GM20431 (cell line): Measurements from ENCODE around the gene RRH.
"Not testable (repeated sequence)": the region's sequence is repeated elsewhere in the genome, so short reads cannot be mapped to it uniquely, and the experiment has no call there.

ENCODE experiments used
- in situ Hi-C: fragments of 300-500 bp; cut with MseI, MboI; formaldehyde crosslinking; loops from one replicate; pipeline ENCODE4 v1.15.0; 2020; ENCODE audit warnings: low sequenced_read_pairs; ENCODE audit not compliant: unreplicated experiment

Gene RRH

GRCh38 chr4:109827672-109828071 lies at the start of gene RRH:
Gene RRH (plus strand): TSS chr4:109827972. CDS start chr4:109828028, 56 bp downstream.
- in situ Hi-C loops: no loop called here

GRCh38 chr4:109782092-109782491 lies 45.7 kb upstream of the RRH start:
- in situ Hi-C loops: not testable (repeated sequence)

GRCh38 chr4:109786846-109787245 lies 40.9 kb upstream of the RRH start:
- in situ Hi-C loops: no loop called here

GRCh38 chr4:109787807-109788206 lies 40.0 kb upstream of the RRH start:
- in situ Hi-C loops: no loop called here

- in situ Hi-C loops: no loop called here
Measured at GRCh38 chr4:109795059-109795458, 32.7 kb upstream of the RRH start.

- in situ Hi-C loops: no loop called here
Measured at GRCh38 chr4:109798866-109799265, 28.9 kb upstream of the RRH start.

- in situ Hi-C loops: loop anchor here (10.0 kb wide), 1 partner anchor 376 kb away; no protein-coding TSS in a partner anchor
Measured at GRCh38 chr4:109801099-109801789, 26.5 kb upstream of the RRH start.

GRCh38 chr4:109801895-109802319 lies 25.9 kb upstream of the RRH start, which contains the start of gene CFI:
Gene CFI (minus strand): TSS chr4:109801999. CDS start chr4:109801971, 28 bp downstream.
- in situ Hi-C loops: loop anchor here (10.0 kb wide), 1 partner anchor 377 kb away; no protein-coding TSS in a partner anchor

GRCh38 chr4:109803924-109804571 lies 23.7 kb upstream of the RRH start:
- in situ Hi-C loops: loop anchor here (10.0 kb wide), 1 partner anchor 379 kb away; no protein-coding TSS in a partner anchor

GRCh38 chr4:109809655-109810054 lies 18.1 kb upstream of the RRH start:
- in situ Hi-C loops: loop anchor here (10.0 kb wide), 1 partner anchor 385 kb away; no protein-coding TSS in a partner anchor

- in situ Hi-C loops: no loop called here
Measured at GRCh38 chr4:109810552-109811387, 17.0 kb upstream of the RRH start.

GRCh38 chr4:109811707-109812106 lies 16.1 kb upstream of the RRH start:
- in situ Hi-C loops: no loop called here

- in situ Hi-C loops: no loop called here
Measured at GRCh38 chr4:109815151-109816081, 12.4 kb upstream of the RRH start, which contains the start of gene GAR1. Gene GAR1 (plus strand): TSS chr4:109815762. CDS start chr4:109816165, 403 bp downstream.

GRCh38 chr4:109816082-109816442 lies 11.7 kb upstream of the RRH start:
- in situ Hi-C loops: no loop called here

GRCh38 chr4:109816894-109817293 lies 10.9 kb upstream of the RRH start:
- in situ Hi-C loops: no loop called here

- in situ Hi-C loops: no loop called here
Measured at GRCh38 chr4:109818268-109818667, 9.5 kb upstream of the RRH start.

GRCh38 chr4:109820563-109820962 lies 7.2 kb upstream of the RRH start:
- in situ Hi-C loops: no loop called here

- in situ Hi-C loops: no loop called here
Measured at GRCh38 chr4:109821185-109821584, 6.6 kb upstream of the RRH start.

GRCh38 chr4:109826719-109827118 lies 1.1 kb upstream of the RRH start:
- in situ Hi-C loops: no loop called here
